Measurements from ENCODE around the gene SIGLEC7. TPM values are rescaled to one million over a fixed set of nuclear protein-coding genes. Genes with fewer than 3 reads are reported as not detected.

The SIGLEC7 gene
- total and polyA plus RNA-seq, 2 experiments from 2014 or later = not detected

DNA sequence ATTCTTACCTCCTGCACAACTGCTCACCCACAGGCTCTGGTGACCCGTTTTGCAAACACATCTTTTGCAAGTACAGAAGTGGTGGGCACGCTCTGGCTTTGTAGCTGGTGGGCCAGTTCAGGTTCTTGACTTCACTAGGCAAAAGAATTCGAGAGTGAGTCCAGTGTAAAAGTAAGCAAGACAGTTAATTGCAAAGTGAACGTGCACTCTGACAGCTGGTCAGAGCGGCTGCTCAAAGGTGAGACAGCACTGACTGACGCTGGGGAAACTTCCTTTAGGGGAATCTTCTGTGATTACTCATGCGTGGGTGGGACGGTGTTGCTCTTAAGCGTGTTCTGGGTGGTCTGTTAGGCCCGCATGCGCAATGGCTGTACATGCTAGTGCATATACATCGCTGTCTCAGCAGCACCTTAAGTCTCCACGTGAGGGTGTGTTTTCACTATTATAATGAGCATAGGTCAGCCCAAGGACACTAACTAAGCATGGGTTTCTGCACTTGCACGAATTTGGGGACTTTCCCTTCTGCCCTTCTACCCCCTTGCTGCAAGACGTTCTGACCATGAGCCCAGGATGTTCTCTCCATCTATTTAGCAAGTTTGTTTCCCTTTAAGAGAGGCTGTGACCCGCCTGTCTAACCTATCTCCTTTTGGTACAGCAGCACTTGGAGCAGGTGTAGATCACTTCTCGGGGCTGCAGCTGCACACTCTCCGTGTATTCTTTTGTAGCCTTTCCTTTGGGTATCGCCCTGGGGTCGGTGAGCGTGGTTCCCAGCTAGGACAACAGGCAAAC, 52.6 kb downstream of the SIGLEC7 start:
- Histone ChIP-seq H3K9me2 (ENCODE audit: insufficient read depth) (no peaks in the 10 kb centered on the region), H3K4me3 (no peak overlapping the region), H3K9me3 (ENCODE audit: low read depth) (no peaks in the 10 kb centered on the region), H2AFZ (no peak overlapping the region), H4K20me1 (ENCODE audit: insufficient read depth) (no peaks in the 10 kb centered on the region), H3K79me2 (ENCODE audit: insufficient read depth) (no peaks in the 10 kb centered on the region), H3K36me3 (ENCODE audit: low read depth) (no peaks in the 10 kb centered on the region), H3K27me3 (replicated peaks; ENCODE audit: insufficient read depth) (no peaks in the 10 kb centered on the region), H3K9ac (no peak overlapping the region), H3F3A (ENCODE audit: insufficient read depth) (no peaks in the 10 kb centered on the region), H3K4me1 (ENCODE audit: insufficient read depth) (no peaks in the 10 kb centered on the region), H3K27ac (no peak overlapping the region), H3K4me2 (ENCODE audit: unreplicated experiment) (no peak overlapping the region)
- TF ChIP-seq EZH2 (IDR thresholded peaks at IDR 0.05; ENCODE audit: insufficient read depth, poor library complexity, severe bottlenecking) = no peak
- TF ChIP-seq EZH2phosphoT487 (IDR thresholded peaks at IDR 0.05; ENCODE audit: insufficient read depth, low read depth) = no peak
- 35 to 39% methylated on average over 21 of the region's 21 CpGs for WGBS, 2 experiments (ENCODE audit: low coverage in 1 of 2, low lambda C conversion rate in 2 of 2, missing lambda C conversion rate in 2 of 2)
- DNase-seq = no peak
- in situ Hi-C loops (cut with MboI) = no loop called here

DNA sequence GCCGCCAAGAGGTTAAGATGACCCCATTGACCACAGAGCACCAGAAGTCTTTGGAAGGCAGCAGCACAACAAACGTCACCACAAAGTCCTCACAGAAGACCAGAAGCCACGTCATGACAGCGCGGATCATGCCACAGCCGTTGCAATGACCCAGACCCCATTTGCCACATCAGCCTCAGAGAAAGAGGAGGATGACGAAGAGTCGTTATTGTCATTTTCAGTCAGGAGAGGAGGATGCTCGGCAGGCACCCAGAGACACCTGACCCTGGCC, 53.1 kb downstream of the SIGLEC7 start:
- in situ Hi-C loops (cut with MboI) = no loop called here
- 49 to 56% methylated on average over 9 of the region's 9 CpGs for WGBS, 2 experiments (ENCODE audit: low coverage in 1 of 2, low lambda C conversion rate in 2 of 2, missing lambda C conversion rate in 2 of 2)
- Histone ChIP-seq H3K4me3 (no peak overlapping the region), H3K4me1 (ENCODE audit: insufficient read depth) (no peaks in the 10 kb centered on the region), H3K27me3 (replicated peaks; ENCODE audit: insufficient read depth) (no peaks in the 10 kb centered on the region), H3K79me2 (ENCODE audit: insufficient read depth) (no peaks in the 10 kb centered on the region), H3F3A (ENCODE audit: insufficient read depth) (no peaks in the 10 kb centered on the region), H3K9ac (no peak overlapping the region), H3K9me3 (ENCODE audit: low read depth) (no peaks in the 10 kb centered on the region), H4K20me1 (ENCODE audit: insufficient read depth) (no peaks in the 10 kb centered on the region), H2AFZ (no peak overlapping the region), H3K27ac (no peak overlapping the region), H3K4me2 (ENCODE audit: unreplicated experiment) (no peak overlapping the region), H3K36me3 (ENCODE audit: low read depth) (no peaks in the 10 kb centered on the region), H3K9me2 (ENCODE audit: insufficient read depth) (no peaks in the 10 kb centered on the region)
- DNase-seq = no peak
- TF ChIP-seq EZH2phosphoT487 (IDR thresholded peaks at IDR 0.05; ENCODE audit: insufficient read depth, low read depth) (no peak), EZH2 (IDR thresholded peaks at IDR 0.05; ENCODE audit: insufficient read depth, poor library complexity, severe bottlenecking) (no peak)

- H4K20me1 ChIP-seq (ENCODE audit: insufficient read depth) = no peaks in the 10 kb centered on the region
- H3K9me2 ChIP-seq (ENCODE audit: insufficient read depth) = no peaks in the 10 kb centered on the region
- WGBS, 2 experiments (ENCODE audit: low coverage in 1 of 2, low lambda C conversion rate in 2 of 2, missing lambda C conversion rate in 2 of 2) = 60 to 61% methylated on average over 10 of the region's 10 CpGs
- H3K36me3 ChIP-seq (ENCODE audit: low read depth) = no peaks in the 10 kb centered on the region
- in situ Hi-C loops (cut with MboI) = no loop called here
- no peak overlapping the region for H3K4me3 ChIP-seq
- TF ChIP-seq EZH2 (IDR thresholded peaks at IDR 0.05; ENCODE audit: insufficient read depth, poor library complexity, severe bottlenecking) (no peak), EZH2phosphoT487 (IDR thresholded peaks at IDR 0.05; ENCODE audit: insufficient read depth, low read depth) (no peak)
- no peak overlapping the region for H2AFZ ChIP-seq
- H3F3A ChIP-seq (ENCODE audit: insufficient read depth) = no peaks in the 10 kb centered on the region
- no peaks in the 10 kb centered on the region for H3K27me3 ChIP-seq (replicated peaks; ENCODE audit: insufficient read depth)
- no peak for DNase-seq
- no peaks in the 10 kb centered on the region for H3K9me3 ChIP-seq (ENCODE audit: low read depth)
- no peaks in the 10 kb centered on the region for H3K4me1 ChIP-seq (ENCODE audit: insufficient read depth)
- H3K27ac ChIP-seq = no peak overlapping the region
- no peak overlapping the region for H3K9ac ChIP-seq
- H3K79me2 ChIP-seq (ENCODE audit: insufficient read depth) = no peaks in the 10 kb centered on the region
- H3K4me2 ChIP-seq (ENCODE audit: unreplicated experiment) = no peak overlapping the region
Observed at GRCh38 chr19:51195616-51196015, 53.5 kb downstream of the SIGLEC7 start.

GRCh38 chr19:51196181-51196580, 54.1 kb downstream of the SIGLEC7 start:
- no peak for DNase-seq
- Histone ChIP-seq H3K4me2 (ENCODE audit: unreplicated experiment) (no peak overlapping the region), H3K4me1 (ENCODE audit: insufficient read depth) (no peaks in the 10 kb centered on the region), H3K36me3 (ENCODE audit: low read depth) (no peaks in the 10 kb centered on the region), H3F3A (ENCODE audit: insufficient read depth) (no peaks in the 10 kb centered on the region), H4K20me1 (ENCODE audit: insufficient read depth) (no peaks in the 10 kb centered on the region), H3K9ac (no peak overlapping the region), H3K27me3 (replicated peaks; ENCODE audit: insufficient read depth) (no peaks in the 10 kb centered on the region), H3K79me2 (ENCODE audit: insufficient read depth) (no peaks in the 10 kb centered on the region), H3K9me2 (ENCODE audit: insufficient read depth) (no peaks in the 10 kb centered on the region), H2AFZ (no peak overlapping the region), H3K4me3 (no peak overlapping the region), H3K27ac (no peak overlapping the region), H3K9me3 (ENCODE audit: low read depth) (no peaks in the 10 kb centered on the region)
- TF ChIP-seq EZH2phosphoT487 (IDR thresholded peaks at IDR 0.05; ENCODE audit: insufficient read depth, low read depth) (no peak), EZH2 (IDR thresholded peaks at IDR 0.05; ENCODE audit: insufficient read depth, poor library complexity, severe bottlenecking) (no peak)
- WGBS, 2 experiments (ENCODE audit: low coverage in 1 of 2, low lambda C conversion rate in 2 of 2, missing lambda C conversion rate in 2 of 2) = 29 to 32% methylated on average over 5 of the region's 5 CpGs
- in situ Hi-C loops (cut with MboI) = no loop called here

All from GM23248 (cell line).